GM23338 (cell line): Measurements from ENCODE around the gene TSHZ2. TPM values are rescaled to one million over a fixed set of nuclear protein-coding genes. Genes with fewer than 3 reads are reported as not detected.

Experiments used
- ATAC-seq: fragments of 200-7000 bp; cut with Tn5 transposase; 3 replicates; pipeline ENCODE4 v1.9.1; 2020
- DNase-seq: peaks from one replicate; pipeline ENCODE4 v3.0.0-alpha.2; 2015; ENCODE audit warnings: low spot score
- H2AFZ ChIP-seq: fragments of 200-600 bp; sonication (generic); 2 replicates; pipeline ENCODE4 v1.8.0; 2016; ENCODE audit warnings: antibody characterized with exemption, mild to moderate bottlenecking, moderate library complexity
- H3F3A ChIP-seq: fragments of 200-600 bp; sonication (generic); replicated peaks from 2 replicates; pipeline ENCODE4 v1.8.0; 2017; ENCODE audit warnings: antibody characterized with exemption, mixed run types, low read depth
- H3K27ac ChIP-seq: fragments of 200-600 bp; sonication (generic); 2 replicates; pipeline ENCODE4 v1.6.1; 2016; ENCODE audit warnings: low read depth
- H3K27me3 ChIP-seq: fragments of 200-600 bp; sonication (generic); 2 replicates; pipeline ENCODE4 v1.8.0; 2016; ENCODE audit warnings: mild to moderate bottlenecking, mixed run types, moderate library complexity; ENCODE audit not compliant: insufficient read depth
- H3K36me3 ChIP-seq: fragments of 200-600 bp; sonication (generic); 2 replicates; pipeline ENCODE4 v1.8.0; 2016; ENCODE audit warnings: mild to moderate bottlenecking; ENCODE audit not compliant: insufficient read depth
- H3K4me1 ChIP-seq: fragments of 200-600 bp; sonication (generic); 2 replicates; pipeline ENCODE4 v1.8.0; 2016; ENCODE audit warnings: mild to moderate bottlenecking, moderate library complexity; ENCODE audit not compliant: insufficient read depth
- H3K4me2 ChIP-seq: fragments of 200-600 bp; sonication (generic); 2 replicates; pipeline ENCODE4 v1.7.1; 2017; ENCODE audit warnings: mixed run types
- H3K4me3 ChIP-seq: fragments of 200-600 bp; sonication (generic); 2 replicates; pipeline ENCODE4 v1.6.1; 2016; ENCODE audit warnings: mixed run types
- H3K79me2 ChIP-seq: fragments of 200-600 bp; sonication (generic); replicated peaks from 2 replicates; pipeline ENCODE4 v1.8.0; 2017; ENCODE audit warnings: mild to moderate bottlenecking; ENCODE audit not compliant: insufficient read depth
- H3K9me2 ChIP-seq: fragments of 200-600 bp; sonication (generic); 2 replicates; pipeline ENCODE4 v1.8.0; 2017; ENCODE audit not compliant: insufficient read depth
- H4K20me1 ChIP-seq: fragments of 200-600 bp; sonication (generic); replicated peaks from 2 replicates; pipeline ENCODE4 v1.8.0; 2017; ENCODE audit warnings: mild to moderate bottlenecking; ENCODE audit not compliant: insufficient read depth
- H3K27ac Mint-ChIP-seq: 2 replicates; pipeline ENCODE4 v1.8.0; 2020; ENCODE audit warnings: inconsistent platforms, mild to moderate bottlenecking, moderate library complexity, mixed read lengths
- H3K27me3 Mint-ChIP-seq: 3 replicates; pipeline ENCODE4 v1.8.0; 2022; ENCODE audit warnings: low read depth, mild to moderate bottlenecking, moderate library complexity, mixed read lengths, inconsistent platforms; ENCODE audit not compliant: insufficient read depth, poor library complexity
- H3K36me3 Mint-ChIP-seq: 3 replicates; pipeline ENCODE4 v1.8.0; 2021; ENCODE audit warnings: low read depth, mild to moderate bottlenecking, inconsistent platforms, moderate library complexity, mixed read lengths
- H3K4me1 Mint-ChIP-seq: 3 replicates; pipeline ENCODE4 v1.8.0; 2020; ENCODE audit warnings: mild to moderate bottlenecking, inconsistent platforms, mixed read lengths
- H3K4me3 Mint-ChIP-seq: 3 replicates; pipeline ENCODE4 v1.8.0; 2021; ENCODE audit warnings: moderate library complexity, mild to moderate bottlenecking, inconsistent platforms, mixed read lengths
- H3K9me3 Mint-ChIP-seq: 3 replicates; pipeline ENCODE4 v1.8.0; 2020; ENCODE audit warnings: moderate library complexity, mild to moderate bottlenecking, inconsistent platforms, mixed read lengths
- CREB1 ChIP-seq: fragments of 250-450 bp; sonication (Bioruptor Pico); IDR thresholded peaks from 2 replicates; pipeline ENCODE4 v1.5.0; 2020; ENCODE audit warnings: low read depth, mild to moderate bottlenecking, moderate library complexity
- EZH2 ChIP-seq: fragments of 200-600 bp; sonication (generic); IDR thresholded peaks from one replicate; pipeline ENCODE4 v1.8.0; 2017; ENCODE audit warnings: antibody characterized with exemption, mild to moderate bottlenecking, low read depth; ENCODE audit not compliant: unreplicated experiment
- EZH2phosphoT487 ChIP-seq: fragments of 200-600 bp; sonication (generic); IDR thresholded peaks from one replicate; pipeline ENCODE4 v1.8.1; 2018; ENCODE audit warnings: antibody characterized with exemption; ENCODE audit not compliant: unreplicated experiment
- JUNB ChIP-seq: IDR thresholded peaks from one replicate; pipeline ENCODE4 v1.6.1; 2016; ENCODE audit warnings: antibody characterized with exemption; ENCODE audit not compliant: unreplicated experiment
- POLR2AphosphoS5 ChIP-seq: IDR thresholded peaks from 2 replicates; pipeline ENCODE4 v1.6.1; 2016; ENCODE audit warnings: antibody characterized with exemption, low read depth
- STAT1 ChIP-seq: IDR thresholded peaks from one replicate; pipeline ENCODE4 v1.6.1; 2016; ENCODE audit warnings: antibody characterized with exemption; ENCODE audit not compliant: unreplicated experiment
- ZNF114 ChIP-seq: fragments of 250-450 bp; sonication (Bioruptor Pico); IDR thresholded peaks from 2 replicates; pipeline ENCODE4 v1.5.0; 2020; ENCODE audit warnings: mild to moderate bottlenecking, moderate library complexity
- ZNF331 ChIP-seq: fragments of 250-450 bp; sonication (Bioruptor Pico); IDR thresholded peaks from 2 replicates; pipeline ENCODE4 v1.5.0; 2020; ENCODE audit warnings: low read depth, mild to moderate bottlenecking, moderate library complexity
- polyA plus RNA-seq: library from polyadenylated mRNA; unstranded; fragments of >200 nt; fragmentation: Nextera tagmentation; extraction: Ambion mirVana; gene quantifications from 2 replicates; pipeline ENCODE4 v1.2.1, GENCODE V29; 2016
- total RNA-seq: library from RNA; depleted of rRNA; stranded (reverse); fragments of >200 nt; shearing (Covaris generic); gene quantifications from 2 replicates; pipeline ENCODE4 v1.2.3, GENCODE V29; 2014
- TF ChIP-seq, protein P1 (sequence below): IDR thresholded peaks from one replicate; pipeline ENCODE4 v1.6.1; 2018; ENCODE audit warnings: antibody characterized with exemption; ENCODE audit not compliant: unreplicated experiment
- TF ChIP-seq, protein P2 (sequence below): IDR thresholded peaks from 2 replicates; pipeline ENCODE4 v1.6.1; 2016; ENCODE audit warnings: antibody characterized with exemption
- TF ChIP-seq, protein P3 (sequence below): fragments of 250-450 bp; sonication (Bioruptor Pico); IDR thresholded peaks from 2 replicates; pipeline ENCODE4 v1.5.0; 2020; ENCODE audit warnings: mild to moderate bottlenecking, moderate library complexity
- TF ChIP-seq, protein P4 (sequence below), 2 experiments: fragments of 200-600 bp in 1 of 2; sonication (generic) in 1 of 2; conservative IDR thresholded peaks; 2 replicates each; pipeline versions ENCODE4 v1.5.1 to v1.6.1; 2016 to 2017; ENCODE audit warnings: antibody characterized with exemption in 2 of 2, low read depth in 2 of 2, mild to moderate bottlenecking in 2 of 2, moderate library complexity in 1 of 2

Gene TSHZ2
- total and polyA plus RNA-seq, 2 experiments from 2014 or later = 0.49 to 1.3 TPM

DNA sequence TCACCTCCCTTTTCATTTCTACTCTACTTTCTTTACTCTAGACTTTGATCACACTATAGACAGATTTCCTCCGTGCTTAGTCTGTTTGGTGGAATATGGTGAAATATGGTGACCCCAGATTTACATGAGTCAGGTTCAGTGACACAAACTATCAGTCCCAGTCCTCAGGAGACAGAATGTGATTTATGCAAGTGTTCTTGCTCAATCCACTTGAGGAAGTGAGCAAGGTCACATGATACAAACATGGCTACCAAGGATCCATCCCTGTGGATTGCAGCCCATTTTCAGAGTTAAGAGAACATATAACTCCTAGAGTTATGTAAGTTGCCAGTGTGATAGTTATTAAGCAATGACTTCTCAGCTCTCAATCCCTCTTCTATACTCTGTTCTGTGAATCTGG is 23.7 kb upstream of the TSHZ2 start (continued):
- TF ChIP-seq, protein P1, sequence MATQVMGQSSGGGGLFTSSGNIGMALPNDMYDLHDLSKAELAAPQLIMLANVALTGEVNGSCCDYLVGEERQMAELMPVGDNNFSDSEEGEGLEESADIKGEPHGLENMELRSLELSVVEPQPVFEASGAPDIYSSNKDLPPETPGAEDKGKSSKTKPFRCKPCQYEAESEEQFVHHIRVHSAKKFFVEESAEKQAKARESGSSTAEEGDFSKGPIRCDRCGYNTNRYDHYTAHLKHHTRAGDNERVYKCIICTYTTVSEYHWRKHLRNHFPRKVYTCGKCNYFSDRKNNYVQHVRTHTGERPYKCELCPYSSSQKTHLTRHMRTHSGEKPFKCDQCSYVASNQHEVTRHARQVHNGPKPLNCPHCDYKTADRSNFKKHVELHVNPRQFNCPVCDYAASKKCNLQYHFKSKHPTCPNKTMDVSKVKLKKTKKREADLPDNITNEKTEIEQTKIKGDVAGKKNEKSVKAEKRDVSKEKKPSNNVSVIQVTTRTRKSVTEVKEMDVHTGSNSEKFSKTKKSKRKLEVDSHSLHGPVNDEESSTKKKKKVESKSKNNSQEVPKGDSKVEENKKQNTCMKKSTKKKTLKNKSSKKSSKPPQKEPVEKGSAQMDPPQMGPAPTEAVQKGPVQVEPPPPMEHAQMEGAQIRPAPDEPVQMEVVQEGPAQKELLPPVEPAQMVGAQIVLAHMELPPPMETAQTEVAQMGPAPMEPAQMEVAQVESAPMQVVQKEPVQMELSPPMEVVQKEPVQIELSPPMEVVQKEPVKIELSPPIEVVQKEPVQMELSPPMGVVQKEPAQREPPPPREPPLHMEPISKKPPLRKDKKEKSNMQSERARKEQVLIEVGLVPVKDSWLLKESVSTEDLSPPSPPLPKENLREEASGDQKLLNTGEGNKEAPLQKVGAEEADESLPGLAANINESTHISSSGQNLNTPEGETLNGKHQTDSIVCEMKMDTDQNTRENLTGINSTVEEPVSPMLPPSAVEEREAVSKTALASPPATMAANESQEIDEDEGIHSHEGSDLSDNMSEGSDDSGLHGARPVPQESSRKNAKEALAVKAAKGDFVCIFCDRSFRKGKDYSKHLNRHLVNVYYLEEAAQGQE = no peak
- no peak for TF ChIP-seq POLR2AphosphoS5
- no peak for TF ChIP-seq CREB1 (CRISPR knock-in tag)
- TF ChIP-seq EZH2 = no peak
- no peak for TF ChIP-seq ZNF331 (CRISPR knock-in tag)
- TF ChIP-seq EZH2phosphoT487 = no peak
- TF ChIP-seq, protein P2, sequence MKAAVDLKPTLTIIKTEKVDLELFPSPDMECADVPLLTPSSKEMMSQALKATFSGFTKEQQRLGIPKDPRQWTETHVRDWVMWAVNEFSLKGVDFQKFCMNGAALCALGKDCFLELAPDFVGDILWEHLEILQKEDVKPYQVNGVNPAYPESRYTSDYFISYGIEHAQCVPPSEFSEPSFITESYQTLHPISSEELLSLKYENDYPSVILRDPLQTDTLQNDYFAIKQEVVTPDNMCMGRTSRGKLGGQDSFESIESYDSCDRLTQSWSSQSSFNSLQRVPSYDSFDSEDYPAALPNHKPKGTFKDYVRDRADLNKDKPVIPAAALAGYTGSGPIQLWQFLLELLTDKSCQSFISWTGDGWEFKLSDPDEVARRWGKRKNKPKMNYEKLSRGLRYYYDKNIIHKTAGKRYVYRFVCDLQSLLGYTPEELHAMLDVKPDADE = no peak
- no peak for TF ChIP-seq JUNB

DNA sequence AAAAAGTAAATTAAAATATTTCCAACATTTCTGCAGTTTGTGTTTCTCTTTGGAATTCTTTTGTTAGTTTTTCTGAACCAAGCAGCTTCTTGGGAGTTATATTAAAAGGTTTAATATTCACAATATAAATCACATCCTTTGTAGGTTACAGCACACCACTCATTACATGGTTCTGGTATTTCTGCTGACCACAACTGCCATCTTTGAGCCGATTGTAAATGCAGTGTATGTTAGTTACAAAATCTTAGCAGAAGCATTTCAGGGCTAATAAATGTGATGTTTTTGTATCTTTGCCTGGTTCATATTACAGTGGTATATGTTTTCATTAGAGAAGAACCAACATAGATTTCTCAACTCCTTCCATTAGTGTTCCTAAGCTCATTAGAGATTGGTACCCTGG is 19.1 kb upstream of the TSHZ2 start:
- no peak for ATAC-seq
- Mint-ChIP-seq H3K4me3 (no peak overlapping the region), H3K36me3 (no peaks in the 10 kb centered on the region), H3K27ac (no peak overlapping the region), H3K9me3 (no peaks in the 10 kb centered on the region; the same call in 2 of the 3 replicates), H3K4me1 (no peaks in the 10 kb centered on the region), H3K27me3 (no peaks in the 10 kb centered on the region)
- H3K4me1 ChIP-seq = no peaks in the 10 kb centered on the region
- H3K4me2 ChIP-seq = no peak overlapping the region
- no peaks in the 10 kb centered on the region for H3K27me3 ChIP-seq
- no peaks in the 10 kb centered on the region for H4K20me1 ChIP-seq
- H3K79me2 ChIP-seq = no peaks in the 10 kb centered on the region
- no peak overlapping the region for H3K4me3 ChIP-seq
- H2AFZ ChIP-seq = no peak overlapping the region
- no peaks in the 10 kb centered on the region for H3K36me3 ChIP-seq
- peaks cover 33% of the 10 kb centered on the region for H3K9me2 ChIP-seq
- DNase-seq = no peak
- H3K27ac ChIP-seq = no peak overlapping the region
- H3F3A ChIP-seq = no peaks in the 10 kb centered on the region
- TF ChIP-seq ZNF114 (CRISPR knock-in tag) (no peak), JUNB (no peak), EZH2 (no peak), CREB1 (CRISPR knock-in tag) (no peak), STAT1 (no peak), POLR2AphosphoS5 (no peak)
- TF ChIP-seq, protein P3, sequence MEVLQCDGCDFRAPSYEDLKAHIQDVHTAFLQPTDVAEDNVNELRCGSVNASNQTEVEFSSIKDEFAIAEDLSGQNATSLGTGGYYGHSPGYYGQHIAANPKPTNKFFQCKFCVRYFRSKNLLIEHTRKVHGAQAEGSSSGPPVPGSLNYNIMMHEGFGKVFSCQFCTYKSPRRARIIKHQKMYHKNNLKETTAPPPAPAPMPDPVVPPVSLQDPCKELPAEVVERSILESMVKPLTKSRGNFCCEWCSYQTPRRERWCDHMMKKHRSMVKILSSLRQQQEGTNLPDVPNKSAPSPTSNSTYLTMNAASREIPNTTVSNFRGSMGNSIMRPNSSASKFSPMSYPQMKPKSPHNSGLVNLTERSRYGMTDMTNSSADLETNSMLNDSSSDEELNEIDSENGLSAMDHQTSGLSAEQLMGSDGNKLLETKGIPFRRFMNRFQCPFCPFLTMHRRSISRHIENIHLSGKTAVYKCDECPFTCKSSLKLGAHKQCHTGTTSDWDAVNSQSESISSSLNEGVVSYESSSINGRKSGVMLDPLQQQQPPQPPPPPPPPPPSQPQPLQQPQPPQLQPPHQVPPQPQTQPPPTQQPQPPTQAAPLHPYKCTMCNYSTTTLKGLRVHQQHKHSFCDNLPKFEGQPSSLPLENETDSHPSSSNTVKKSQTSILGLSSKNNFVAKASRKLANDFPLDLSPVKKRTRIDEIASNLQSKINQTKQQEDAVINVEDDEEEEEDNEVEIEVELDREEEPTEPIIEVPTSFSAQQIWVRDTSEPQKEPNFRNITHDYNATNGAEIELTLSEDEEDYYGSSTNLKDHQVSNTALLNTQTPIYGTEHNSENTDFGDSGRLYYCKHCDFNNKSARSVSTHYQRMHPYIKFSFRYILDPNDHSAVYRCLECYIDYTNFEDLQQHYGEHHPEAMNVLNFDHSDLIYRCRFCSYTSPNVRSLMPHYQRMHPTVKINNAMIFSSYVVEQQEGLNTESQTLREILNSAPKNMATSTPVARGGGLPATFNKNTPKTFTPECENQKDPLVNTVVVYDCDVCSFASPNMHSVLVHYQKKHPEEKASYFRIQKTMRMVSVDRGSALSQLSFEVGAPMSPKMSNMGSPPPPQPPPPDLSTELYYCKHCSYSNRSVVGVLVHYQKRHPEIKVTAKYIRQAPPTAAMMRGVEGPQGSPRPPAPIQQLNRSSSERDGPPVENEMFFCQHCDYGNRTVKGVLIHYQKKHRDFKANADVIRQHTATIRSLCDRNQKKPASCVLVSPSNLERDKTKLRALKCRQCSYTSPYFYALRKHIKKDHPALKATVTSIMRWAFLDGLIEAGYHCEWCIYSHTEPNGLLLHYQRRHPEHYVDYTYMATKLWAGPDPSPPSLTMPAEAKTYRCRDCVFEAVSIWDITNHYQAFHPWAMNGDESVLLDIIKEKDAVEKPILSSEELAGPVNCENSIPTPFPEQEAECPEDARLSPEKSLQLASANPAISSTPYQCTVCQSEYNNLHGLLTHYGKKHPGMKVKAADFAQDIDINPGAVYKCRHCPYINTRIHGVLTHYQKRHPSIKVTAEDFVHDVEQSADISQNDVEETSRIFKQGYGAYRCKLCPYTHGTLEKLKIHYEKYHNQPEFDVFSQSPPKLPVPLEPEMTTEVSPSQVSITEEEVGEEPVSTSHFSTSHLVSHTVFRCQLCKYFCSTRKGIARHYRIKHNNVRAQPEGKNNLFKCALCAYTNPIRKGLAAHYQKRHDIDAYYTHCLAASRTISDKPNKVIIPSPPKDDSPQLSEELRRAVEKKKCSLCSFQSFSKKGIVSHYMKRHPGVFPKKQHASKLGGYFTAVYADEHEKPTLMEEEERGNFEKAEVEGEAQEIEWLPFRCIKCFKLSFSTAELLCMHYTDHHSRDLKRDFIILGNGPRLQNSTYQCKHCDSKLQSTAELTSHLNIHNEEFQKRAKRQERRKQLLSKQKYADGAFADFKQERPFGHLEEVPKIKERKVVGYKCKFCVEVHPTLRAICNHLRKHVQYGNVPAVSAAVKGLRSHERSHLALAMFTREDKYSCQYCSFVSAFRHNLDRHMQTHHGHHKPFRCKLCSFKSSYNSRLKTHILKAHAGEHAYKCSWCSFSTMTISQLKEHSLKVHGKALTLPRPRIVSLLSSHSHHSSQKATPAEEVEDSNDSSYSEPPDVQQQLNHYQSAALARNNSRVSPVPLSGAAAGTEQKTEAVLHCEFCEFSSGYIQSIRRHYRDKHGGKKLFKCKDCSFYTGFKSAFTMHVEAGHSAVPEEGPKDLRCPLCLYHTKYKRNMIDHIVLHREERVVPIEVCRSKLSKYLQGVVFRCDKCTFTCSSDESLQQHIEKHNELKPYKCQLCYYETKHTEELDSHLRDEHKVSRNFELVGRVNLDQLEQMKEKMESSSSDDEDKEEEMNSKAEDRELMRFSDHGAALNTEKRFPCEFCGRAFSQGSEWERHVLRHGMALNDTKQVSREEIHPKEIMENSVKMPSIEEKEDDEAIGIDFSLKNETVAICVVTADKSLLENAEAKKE (CRISPR knock-in tag) = no peak
- TF ChIP-seq, protein P4, sequence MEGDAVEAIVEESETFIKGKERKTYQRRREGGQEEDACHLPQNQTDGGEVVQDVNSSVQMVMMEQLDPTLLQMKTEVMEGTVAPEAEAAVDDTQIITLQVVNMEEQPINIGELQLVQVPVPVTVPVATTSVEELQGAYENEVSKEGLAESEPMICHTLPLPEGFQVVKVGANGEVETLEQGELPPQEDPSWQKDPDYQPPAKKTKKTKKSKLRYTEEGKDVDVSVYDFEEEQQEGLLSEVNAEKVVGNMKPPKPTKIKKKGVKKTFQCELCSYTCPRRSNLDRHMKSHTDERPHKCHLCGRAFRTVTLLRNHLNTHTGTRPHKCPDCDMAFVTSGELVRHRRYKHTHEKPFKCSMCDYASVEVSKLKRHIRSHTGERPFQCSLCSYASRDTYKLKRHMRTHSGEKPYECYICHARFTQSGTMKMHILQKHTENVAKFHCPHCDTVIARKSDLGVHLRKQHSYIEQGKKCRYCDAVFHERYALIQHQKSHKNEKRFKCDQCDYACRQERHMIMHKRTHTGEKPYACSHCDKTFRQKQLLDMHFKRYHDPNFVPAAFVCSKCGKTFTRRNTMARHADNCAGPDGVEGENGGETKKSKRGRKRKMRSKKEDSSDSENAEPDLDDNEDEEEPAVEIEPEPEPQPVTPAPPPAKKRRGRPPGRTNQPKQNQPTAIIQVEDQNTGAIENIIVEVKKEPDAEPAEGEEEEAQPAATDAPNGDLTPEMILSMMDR (conservative IDR thresholded peaks at IDR 0.05; ENCODE audit: low read depth in 2 of 2) = no peak
- TF ChIP-seq, protein P2 = no peak
